A549 (cell line): ENCODE measurements around the gene HES1. TPM values are rescaled to one million over a fixed set of nuclear protein-coding genes. Genes with fewer than 3 reads are reported as not detected.

ENCODE experiments used
- ATAC-seq, 2 experiments: fragments of 200-7000 bp in 1 of 2; fragments of >200 bp in 1 of 2; cut with Nextera tagmentation in 1 of 2; cut with Tn5 transposase in 1 of 2; 3 replicates each; pipeline versions ENCODE4 v1.8.0 to v1.9.1; 2018 to 2020; ENCODE audit warnings: mild to moderate bottlenecking in 1 of 2, moderate library complexity in 1 of 2
- CTCF ChIA-PET: fragments of 300-600 bp; sonication (Branson Sonifier 250); formaldehyde crosslinking; extraction: SDS; loops from one replicate; lab custom pipeline; 2021; ENCODE audit warnings: antibody characterized with exemption, inconsistent platforms; lab: Yijun Ruan, JAX
- POLR2A ChIA-PET: fragments of 350-600 bp; formaldehyde crosslinking; extraction: SDS; loops from one replicate; lab custom pipeline; 2021; ENCODE audit warnings: antibody characterized with exemption, inconsistent platforms; lab: Yijun Ruan, JAX
- DNase-seq, 2 experiments: peaks; one replicate each; pipeline versions ENCODE4 v3.0.0 to v3.0.0-alpha.2; 2011 to 2016; ENCODE audit warnings: low read depth in 1 of 2, low spot score in 1 of 2
- FAIRE-seq: peaks from 2 replicates; lab custom pipeline; 2011; peaks lifted over from hg19 to GRCh38; lab: Jason Lieb, UNC
- H3K27ac ChIP-seq, 2 experiments: fragments of >200 bp; sonication (Bioruptor Twin); formaldehyde crosslinking; 3 replicates each; pipeline ENCODE4 v1.5.1; 2016 to 2017
- H3K4me1 ChIP-seq: fragments of >200 bp; sonication (Bioruptor Twin); formaldehyde crosslinking; 3 replicates; pipeline ENCODE4 v1.6.1; 2016
- H3K4me2 ChIP-seq: fragments of >200 bp; sonication (Bioruptor Twin); formaldehyde crosslinking; 3 replicates; pipeline ENCODE4 v1.6.1; 2016
- H3K4me3 ChIP-seq: fragments of >200 bp; sonication (Bioruptor Twin); formaldehyde crosslinking; 3 replicates; pipeline ENCODE4 v1.5.1; 2016
- H3K9me3 ChIP-seq: fragments of >200 bp; sonication (Bioruptor Twin); formaldehyde crosslinking; 3 replicates; pipeline ENCODE4 v1.6.1; 2016
- CBX8 ChIP-seq: fragments of 200-600 bp; sonication (generic); IDR thresholded peaks from 2 replicates; pipeline ENCODE4 v1.6.1; 2016
- CEBPB ChIP-seq, 2 experiments: fragments of >200 bp in 1 of 2; sonication (Bioruptor Twin) in 1 of 2; formaldehyde crosslinking in 1 of 2; IDR thresholded peaks; 2 replicates each; pipeline ENCODE4 v1.6.1; 2012 to 2016
- CHD2 ChIP-seq: fragments of 150-350 bp; IDR thresholded peaks from 2 replicates; pipeline ENCODE4 v1.6.1; 2014; ENCODE audit warnings: low read length; ENCODE audit not compliant: partially characterized antibody
- EHMT2 ChIP-seq: fragments of 200-600 bp; sonication (generic); IDR thresholded peaks from 2 replicates; pipeline ENCODE4 v1.6.1; 2016; ENCODE audit warnings: antibody characterized with exemption, low read depth, mild to moderate bottlenecking, moderate library complexity
- EP300 ChIP-seq, 2 experiments: fragments of >200 bp; sonication (Bioruptor Twin); formaldehyde crosslinking; IDR thresholded peaks; 2 replicates in 1 of 2; 3 replicates in 1 of 2; pipeline ENCODE4 v1.6.1; 2016 to 2017
- FOSB ChIP-seq: fragments of 250-450 bp; sonication (Bioruptor Pico); IDR thresholded peaks from 2 replicates; pipeline ENCODE4 v1.5.0; 2020; ENCODE audit warnings: mild to moderate bottlenecking, moderate library complexity
- HDAC2 ChIP-seq: fragments of 200-600 bp; sonication (generic); IDR thresholded peaks from 2 replicates; pipeline ENCODE4 v1.6.1; 2016
- HOXB5 ChIP-seq: fragments of 250-450 bp; sonication (Bioruptor Pico); IDR thresholded peaks from 2 replicates; pipeline ENCODE4 v1.5.0; 2020; ENCODE audit warnings: mild to moderate bottlenecking, moderate library complexity
- JUN ChIP-seq, 2 experiments: fragments of >200 bp; sonication (Bioruptor Twin); formaldehyde crosslinking; IDR thresholded peaks; 2 replicates in 1 of 2; 3 replicates in 1 of 2; pipeline ENCODE4 v1.6.1; 2016 to 2017
- JUNB ChIP-seq: fragments of >200 bp; sonication (Bioruptor Twin); formaldehyde crosslinking; IDR thresholded peaks from 2 replicates; pipeline ENCODE4 v1.6.1; 2016
- KDM1A ChIP-seq: fragments of 200-600 bp; sonication (generic); IDR thresholded peaks from 2 replicates; pipeline ENCODE4 v1.6.1; 2016; ENCODE audit warnings: low read depth, mild to moderate bottlenecking
- KDM5A ChIP-seq: fragments of 200-600 bp; sonication (generic); IDR thresholded peaks from 2 replicates; pipeline ENCODE4 v1.6.1; 2016; ENCODE audit warnings: antibody characterized with exemption, mild to moderate bottlenecking
- MYC ChIP-seq: IDR thresholded peaks from 2 replicates; pipeline ENCODE4 v1.6.1; 2012; ENCODE audit warnings: mild to moderate bottlenecking, inconsistent platforms, low read length, improper control_type of control experiment, borderline replicate concordance
- RARB ChIP-seq: fragments of 250-450 bp; sonication (Bioruptor Pico); IDR thresholded peaks from 2 replicates; pipeline ENCODE4 v1.8.0; 2021; ENCODE audit warnings: mild to moderate bottlenecking, moderate library complexity
- RNF2 ChIP-seq: fragments of 200-600 bp; sonication (generic); IDR thresholded peaks from 2 replicates; pipeline ENCODE4 v1.6.1; 2016; ENCODE audit warnings: low read depth, mild to moderate bottlenecking, antibody characterized with exemption, moderate library complexity, borderline replicate concordance
- SMC3 ChIP-seq: fragments of >200 bp; sonication (Bioruptor Twin); formaldehyde crosslinking; IDR thresholded peaks from 3 replicates; pipeline ENCODE4 v1.6.1; 2018; ENCODE audit warnings: inconsistent platforms
- TFCP2L1 ChIP-seq: fragments of 250-450 bp; sonication (Bioruptor Pico); IDR thresholded peaks from 2 replicates; pipeline ENCODE4 v1.5.0; 2021; ENCODE audit warnings: mild to moderate bottlenecking
- TP53 ChIP-seq: fragments of 250-450 bp; sonication (Bioruptor Pico); IDR thresholded peaks from 2 replicates; pipeline ENCODE4 v1.5.0; 2021; ENCODE audit warnings: mild to moderate bottlenecking, moderate library complexity
- ZC3H11A ChIP-seq: fragments of 450-650 bp; IDR thresholded peaks from 2 replicates; pipeline ENCODE4 v1.6.1; 2014; ENCODE audit warnings: antibody characterized with exemption, mild to moderate bottlenecking
- WGBS: methylation state at CpG from one replicate; pipeline ENCODE4 v1.1.6; 2017; ENCODE audit errors: missing lambda C conversion rate; 5-methylcytosine and 5-hydroxymethylcytosine counted together
- polyA plus RNA-seq, 4 experiments: library from polyadenylated mRNA; depleted of rRNA in 3 of 4; stranded (reverse); fragments of >200 nt; fragmentation: RNase III in 1 of 4; extraction: RNeasy Plus Mini Kit Qiagen cat#74134 plus additional on column Dnase treatment in 1 of 4; gene quantifications; 2 replicates in 3 of 4; 3 replicates in 1 of 4; pipeline ENCODE4 v1.2.3, GENCODE V29; 2011 to 2017
- TF ChIP-seq, protein P1 (sequence below): fragments of 250-450 bp; sonication (Bioruptor Pico); IDR thresholded peaks from 2 replicates; pipeline ENCODE4 v1.5.0; 2021; ENCODE audit warnings: mild to moderate bottlenecking, moderate library complexity, borderline replicate concordance
- TF ChIP-seq, protein P2 (sequence below): fragments of >200 bp; sonication (Bioruptor Twin); formaldehyde crosslinking; IDR thresholded peaks from 3 replicates; pipeline ENCODE4 v1.6.1; 2016
- TF ChIP-seq, protein P3 (sequence below): fragments of 250-450 bp; sonication (Bioruptor Pico); IDR thresholded peaks from 2 replicates; pipeline ENCODE4 v1.5.0; 2020; ENCODE audit warnings: low read depth, mild to moderate bottlenecking, moderate library complexity
- TF ChIP-seq, protein P4 (sequence below): fragments of 450-650 bp; IDR thresholded peaks from 2 replicates; pipeline ENCODE4 v1.6.1; 2014; ENCODE audit warnings: antibody characterized with exemption

HES1 gene
- polyA plus RNA-seq, 2 of the 4 experiments (the other 2 are of a cell fraction): 8.3 to 66.6 TPM

DNA sequence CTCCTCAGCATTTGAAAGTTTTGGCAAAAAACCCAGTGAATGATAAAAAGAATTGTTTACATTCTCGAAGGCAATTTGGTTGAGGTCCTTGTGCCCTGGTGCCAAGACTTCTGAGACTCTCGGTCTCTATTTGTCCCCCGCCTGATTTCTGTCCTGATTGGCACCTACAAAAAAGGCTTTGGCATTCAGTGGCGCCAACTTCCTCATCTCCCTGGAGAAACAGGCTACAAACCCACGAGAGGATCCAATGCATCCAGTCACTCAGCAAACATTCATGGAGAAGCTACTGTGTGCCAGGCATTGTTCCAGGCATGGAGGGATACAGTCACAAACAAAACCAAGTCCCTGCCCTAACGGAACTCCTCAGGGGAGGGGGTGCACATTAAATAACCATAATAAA lies 42.7 kb downstream of the HES1 start:
- DNase-seq (no peak), FAIRE-seq (no peak), ATAC-seq (no peak)
- 53% methylated on average over 6 of the region's 6 CpGs for WGBS
- ChIA-PET POLR2A (no interaction called here), CTCF (no interaction called here)
- Histone ChIP-seq H3K27ac (no peak overlapping the region), H3K4me3 (no peak overlapping the region), H3K4me2 (no peak overlapping the region), H3K9me3 (no peaks in the 10 kb centered on the region), H3K4me1 (no peaks in the 10 kb centered on the region)
- TF ChIP-seq MYC: no peak
- no peak for TF ChIP-seq CHD2
- TF ChIP-seq, protein P1, sequence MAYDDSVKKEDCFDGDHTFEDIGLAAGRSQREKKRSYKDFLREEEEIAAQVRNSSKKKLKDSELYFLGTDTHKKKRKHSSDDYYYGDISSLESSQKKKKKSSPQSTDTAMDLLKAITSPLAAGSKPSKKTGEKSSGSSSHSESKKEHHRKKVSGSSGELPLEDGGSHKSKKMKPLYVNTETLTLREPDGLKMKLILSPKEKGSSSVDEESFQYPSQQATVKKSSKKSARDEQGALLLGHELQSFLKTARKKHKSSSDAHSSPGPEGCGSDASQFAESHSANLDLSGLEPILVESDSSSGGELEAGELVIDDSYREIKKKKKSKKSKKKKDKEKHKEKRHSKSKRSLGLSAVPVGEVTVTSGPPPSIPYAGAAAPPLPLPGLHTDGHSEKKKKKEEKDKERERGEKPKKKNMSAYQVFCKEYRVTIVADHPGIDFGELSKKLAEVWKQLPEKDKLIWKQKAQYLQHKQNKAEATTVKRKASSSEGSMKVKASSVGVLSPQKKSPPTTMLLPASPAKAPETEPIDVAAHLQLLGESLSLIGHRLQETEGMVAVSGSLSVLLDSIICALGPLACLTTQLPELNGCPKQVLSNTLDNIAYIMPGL: no peak
- no peak for TF ChIP-seq EHMT2

DNA sequence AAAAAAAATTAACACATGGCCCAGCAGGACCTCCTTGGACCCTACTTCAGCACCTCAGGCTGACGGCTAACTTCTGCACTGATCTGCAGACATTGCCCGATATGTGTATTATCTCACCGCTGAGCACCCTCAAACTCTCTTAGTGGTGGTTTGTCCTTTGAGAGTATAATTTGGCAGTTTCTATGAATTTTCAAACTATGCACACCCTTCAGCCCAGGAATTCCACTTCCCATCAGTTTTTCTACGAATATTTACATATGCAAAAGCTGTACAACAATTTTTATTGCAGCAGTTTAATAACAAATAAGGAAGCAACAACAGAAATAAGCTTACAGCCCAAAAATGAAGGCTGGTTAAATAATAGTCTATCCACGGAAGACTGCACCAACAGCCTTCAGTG lies 44.6 kb downstream of the HES1 start:
- no peak for ATAC-seq

DNA sequence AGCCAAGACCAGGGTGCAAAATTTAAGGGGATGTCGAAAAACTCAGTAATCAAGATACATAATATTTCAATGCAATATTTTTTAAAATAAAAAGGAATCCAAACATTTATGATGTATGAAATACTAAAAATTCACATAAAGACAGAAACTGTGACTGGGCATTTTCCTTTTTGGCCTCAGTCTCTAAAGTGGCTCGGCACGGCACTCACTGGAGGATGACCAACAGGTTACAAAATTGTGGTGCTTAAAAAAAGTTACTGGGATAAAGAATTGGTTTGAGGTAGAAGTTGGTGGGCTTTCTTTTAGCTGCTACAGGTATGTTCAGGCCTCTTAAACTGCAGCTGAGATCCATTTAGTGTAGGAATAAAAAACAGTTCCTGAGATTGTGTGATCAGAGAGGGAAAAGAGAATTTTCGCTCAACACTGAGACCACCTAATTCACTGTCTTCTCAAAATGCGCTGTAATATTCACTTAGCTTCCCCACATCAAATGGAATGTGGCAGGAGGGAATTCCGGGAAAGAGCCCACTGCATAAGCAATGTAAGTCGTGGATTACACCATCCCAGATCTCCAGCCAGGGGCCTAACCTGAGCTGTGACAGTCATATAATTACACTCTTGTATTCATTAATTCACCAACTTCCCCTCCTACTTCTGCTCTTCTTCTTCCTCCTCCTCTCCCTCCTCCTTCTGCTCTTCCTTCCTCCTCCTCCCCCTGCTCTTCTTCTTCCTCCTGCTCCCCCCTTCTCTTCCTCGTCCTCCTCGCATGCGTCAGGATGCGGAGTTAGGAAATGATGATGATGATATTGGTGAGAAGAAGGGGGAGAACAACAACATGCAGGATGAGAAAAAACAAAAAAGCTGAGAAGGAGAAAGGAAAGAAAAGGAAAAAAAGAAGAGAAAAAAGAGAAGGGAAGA lies 45.9 kb downstream of the HES1 start:
- Histone ChIP-seq H3K9me3 (no peaks in the 10 kb centered on the region), H3K4me3 (no peak overlapping the region), H3K27ac (no peak overlapping the region), H3K4me2 (no peak overlapping the region), H3K4me1 (no peaks in the 10 kb centered on the region)
- ChIA-PET POLR2A (no interaction called here), CTCF (no interaction called here)
- WGBS: 82% methylated on average over 11 of the region's 11 CpGs
- FAIRE-seq: no peak
- no peak for TF ChIP-seq EP300 (IDR thresholded peaks at IDR 0.05)
- no peak for DNase-seq
- no peak for ATAC-seq

More for the DNA sequence above, 44.6 kb downstream of the HES1 start:
- Histone ChIP-seq H3K4me1 (no peaks in the 10 kb centered on the region), H3K4me3 (no peak overlapping the region), H3K27ac (no peak overlapping the region), H3K9me3 (no peaks in the 10 kb centered on the region), H3K4me2 (no peak overlapping the region)
- POLR2A ChIA-PET: no interaction called here
- DNase-seq (no peak), FAIRE-seq (no peak)
- TF ChIP-seq, protein P2, sequence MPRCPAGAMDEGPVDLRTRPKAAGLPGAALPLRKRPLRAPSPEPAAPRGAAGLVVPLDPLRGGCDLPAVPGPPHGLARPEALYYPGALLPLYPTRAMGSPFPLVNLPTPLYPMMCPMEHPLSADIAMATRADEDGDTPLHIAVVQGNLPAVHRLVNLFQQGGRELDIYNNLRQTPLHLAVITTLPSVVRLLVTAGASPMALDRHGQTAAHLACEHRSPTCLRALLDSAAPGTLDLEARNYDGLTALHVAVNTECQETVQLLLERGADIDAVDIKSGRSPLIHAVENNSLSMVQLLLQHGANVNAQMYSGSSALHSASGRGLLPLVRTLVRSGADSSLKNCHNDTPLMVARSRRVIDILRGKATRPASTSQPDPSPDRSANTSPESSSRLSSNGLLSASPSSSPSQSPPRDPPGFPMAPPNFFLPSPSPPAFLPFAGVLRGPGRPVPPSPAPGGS: no peak
- TF ChIP-seq CBX8 (no peak), ZC3H11A (no peak)
- 64% methylated on average over 5 of the region's 5 CpGs for whole genome bisulfite sequencing
- CTCF ChIA-PET: no interaction called here

DNA sequence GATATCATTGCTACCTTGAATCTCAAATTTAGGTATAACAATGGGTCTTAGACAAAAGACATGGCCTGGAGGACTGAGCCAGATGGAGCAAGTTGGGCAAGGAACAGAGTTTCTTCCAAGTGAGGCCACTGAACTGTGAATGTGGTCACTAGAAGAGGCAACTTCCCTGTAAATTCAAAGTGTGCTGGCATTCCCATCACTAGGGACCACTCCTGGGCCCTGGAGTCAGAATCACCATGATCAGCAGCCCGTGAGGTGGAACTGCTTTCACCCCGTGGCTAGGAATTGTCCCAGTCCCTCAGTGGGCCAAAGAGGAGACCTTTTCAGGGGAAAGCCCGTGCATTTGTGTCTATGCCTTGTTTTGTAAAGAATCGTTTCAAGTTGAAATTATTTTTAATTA lies 47.3 kb downstream of the HES1 start:
- CTCF ChIA-PET: interaction anchor here (1.7 kb wide), 1 partner anchor 132 kb away, joined by 6 read pairs; no protein-coding TSS in a partner anchor
- no peak for ATAC-seq
- POLR2A ChIA-PET: no interaction called here
- WGBS: 68% methylated on average over 4 of the region's 4 CpGs
- Histone ChIP-seq H3K4me1 (no peaks in the 10 kb centered on the region), H3K9me3 (no peaks in the 10 kb centered on the region), H3K4me2 (no peak overlapping the region), H3K27ac (no peak overlapping the region)
- DNase-seq: no peak
- FAIRE-seq: no peak
- TF ChIP-seq HDAC2 (no peak), KDM1A (no peak), JUNB (no peak), RNF2 (no peak), FOSB (CRISPR knock-in tag) (no peak), EP300 (IDR thresholded peaks at IDR 0.05) (no peak), RARB (CRISPR knock-in tag) (no peak), CEBPB (IDR thresholded peaks at IDR 0.05) (no peak), TP53 (no peak), JUN (IDR thresholded peaks at IDR 0.05) (no peak), TFCP2L1 (CRISPR knock-in tag) (no peak), KDM5A (no peak), SMC3 (no peak), HOXB5 (no peak), ZC3H11A (no peak), EHMT2 (no peak)
- TF ChIP-seq, protein P3, sequence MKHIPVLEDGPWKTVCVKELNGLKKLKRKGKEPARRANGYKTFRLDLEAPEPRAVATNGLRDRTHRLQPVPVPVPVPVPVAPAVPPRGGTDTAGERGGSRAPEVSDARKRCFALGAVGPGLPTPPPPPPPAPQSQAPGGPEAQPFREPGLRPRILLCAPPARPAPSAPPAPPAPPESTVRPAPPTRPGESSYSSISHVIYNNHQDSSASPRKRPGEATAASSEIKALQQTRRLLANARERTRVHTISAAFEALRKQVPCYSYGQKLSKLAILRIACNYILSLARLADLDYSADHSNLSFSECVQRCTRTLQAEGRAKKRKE (CRISPR knock-in tag): no peak
- TF ChIP-seq, protein P4, sequence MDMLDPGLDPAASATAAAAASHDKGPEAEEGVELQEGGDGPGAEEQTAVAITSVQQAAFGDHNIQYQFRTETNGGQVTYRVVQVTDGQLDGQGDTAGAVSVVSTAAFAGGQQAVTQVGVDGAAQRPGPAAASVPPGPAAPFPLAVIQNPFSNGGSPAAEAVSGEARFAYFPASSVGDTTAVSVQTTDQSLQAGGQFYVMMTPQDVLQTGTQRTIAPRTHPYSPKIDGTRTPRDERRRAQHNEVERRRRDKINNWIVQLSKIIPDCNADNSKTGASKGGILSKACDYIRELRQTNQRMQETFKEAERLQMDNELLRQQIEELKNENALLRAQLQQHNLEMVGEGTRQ: no peak
- TF ChIP-seq, protein P1: no peak
- TF ChIP-seq, all 56 proteins: peak for 0
- H3K4me3 ChIP-seq: no peak overlapping the region
